HFF-Myc (cell line): ENCODE measurements around the gene CCDC24.

Source experiments
- DNase-seq: peaks from one replicate; pipeline ENCODE4 v3.0.0-alpha.2; 2011; ENCODE audit warnings: low read depth; ENCODE audit errors: extremely low read depth
- H3K4me3 ChIP-seq: replicated peaks from 2 replicates; pipeline ENCODE4 v1.5.1; 2011; ENCODE audit warnings: low read depth, mild to moderate bottlenecking, control low read depth, low read length
- CTCF ChIP-seq: IDR thresholded peaks from 2 replicates; pipeline ENCODE4 v1.5.1; 2012; ENCODE audit warnings: mild to moderate bottlenecking, low read depth, low read length, control low read depth; ENCODE audit errors: missing control alignments

Gene CCDC24

GRCh38 chr1:43979528-43980254 is 11.7 kb upstream of the CCDC24 start:
- peak overlapping the region; percentile 63 for H3K4me3 ChIP-seq
- no peak for TF ChIP-seq CTCF
- DNase-seq, result no peak

GRCh38 chr1:43980255-43981134 is 10.9 kb upstream of the CCDC24 start:
- DNase-seq, result no peak
- H3K4me3 ChIP-seq, result peak overlapping the region; percentile 63
- TF ChIP-seq CTCF, result no peak

- no peak for DNase-seq
- H3K4me3 ChIP-seq, result peak overlapping the region; percentile 63
- TF ChIP-seq CTCF, result no peak
Observed at GRCh38 chr1:43981135-43981491, 10.3 kb upstream of the CCDC24 start.

- H3K4me3 ChIP-seq, result peak overlapping the region; percentile 63; the same call in 1 of the 2 replicates
- DNase-seq, result no peak
- TF ChIP-seq CTCF, result no peak
Observed at GRCh38 chr1:43981636-43982035, 9.8 kb upstream of the CCDC24 start.

- no peak for DNase-seq
- no peak overlapping the region for H3K4me3 ChIP-seq
- no peak for TF ChIP-seq CTCF
Observed at GRCh38 chr1:43982241-43982640, 9.2 kb upstream of the CCDC24 start.

GRCh38 chr1:43982808-43983207 is 8.6 kb upstream of the CCDC24 start:
- no peak overlapping the region for H3K4me3 ChIP-seq
- no peak for TF ChIP-seq CTCF
- DNase-seq, result no peak
